C4-2B (cell line): ENCODE measurements around the gene FEM1A.

ENCODE experiments used
- H3K27ac ChIP-seq: fragments of 450-650 bp; 2 replicates; pipeline ENCODE4 v1.5.1; 2017
- ZFX ChIP-seq: fragments of 450-650 bp; IDR thresholded peaks from 2 replicates; pipeline ENCODE4 v1.6.1; 2017
- TF ChIP-seq, protein P1 (sequence below): fragments of 450-650 bp; conservative IDR thresholded peaks from 2 replicates; pipeline ENCODE4 v1.5.1; 2017; ENCODE audit warnings: mild to moderate bottlenecking

FEM1A gene

DNA sequence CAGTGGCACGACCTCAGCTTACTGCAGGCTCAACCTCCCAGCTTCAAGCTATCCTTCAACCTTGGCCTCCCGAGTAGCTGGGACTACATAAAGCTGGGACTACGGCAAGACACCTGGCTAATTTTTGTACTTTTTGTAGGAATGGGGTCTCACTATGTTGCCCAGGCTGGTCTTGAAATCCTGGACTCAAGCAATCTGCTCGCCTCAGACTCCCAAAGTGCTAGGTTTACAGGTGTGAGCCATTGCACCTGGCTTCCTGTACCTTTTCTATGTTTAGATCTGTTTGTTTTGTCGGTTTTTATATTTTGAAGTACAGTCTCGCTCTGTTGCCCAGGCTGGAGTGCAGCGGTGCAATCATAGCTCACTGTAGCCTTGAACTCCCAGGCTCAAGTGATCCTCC lies 57.5 kb downstream of the FEM1A start:
- no peak overlapping the region for H3K27ac ChIP-seq
- no peak for TF ChIP-seq ZFX
- TF ChIP-seq, protein P1, sequence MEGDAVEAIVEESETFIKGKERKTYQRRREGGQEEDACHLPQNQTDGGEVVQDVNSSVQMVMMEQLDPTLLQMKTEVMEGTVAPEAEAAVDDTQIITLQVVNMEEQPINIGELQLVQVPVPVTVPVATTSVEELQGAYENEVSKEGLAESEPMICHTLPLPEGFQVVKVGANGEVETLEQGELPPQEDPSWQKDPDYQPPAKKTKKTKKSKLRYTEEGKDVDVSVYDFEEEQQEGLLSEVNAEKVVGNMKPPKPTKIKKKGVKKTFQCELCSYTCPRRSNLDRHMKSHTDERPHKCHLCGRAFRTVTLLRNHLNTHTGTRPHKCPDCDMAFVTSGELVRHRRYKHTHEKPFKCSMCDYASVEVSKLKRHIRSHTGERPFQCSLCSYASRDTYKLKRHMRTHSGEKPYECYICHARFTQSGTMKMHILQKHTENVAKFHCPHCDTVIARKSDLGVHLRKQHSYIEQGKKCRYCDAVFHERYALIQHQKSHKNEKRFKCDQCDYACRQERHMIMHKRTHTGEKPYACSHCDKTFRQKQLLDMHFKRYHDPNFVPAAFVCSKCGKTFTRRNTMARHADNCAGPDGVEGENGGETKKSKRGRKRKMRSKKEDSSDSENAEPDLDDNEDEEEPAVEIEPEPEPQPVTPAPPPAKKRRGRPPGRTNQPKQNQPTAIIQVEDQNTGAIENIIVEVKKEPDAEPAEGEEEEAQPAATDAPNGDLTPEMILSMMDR, result no peak
